ENCODE data around the gene ZBTB21. TPM values are rescaled to one million over a fixed set of nuclear protein-coding genes. Genes with fewer than 3 reads are reported as not detected.

The ZBTB21 gene
- total RNA-seq, 1 experiment from 2014 or later = 18.1 TPM

DNA sequence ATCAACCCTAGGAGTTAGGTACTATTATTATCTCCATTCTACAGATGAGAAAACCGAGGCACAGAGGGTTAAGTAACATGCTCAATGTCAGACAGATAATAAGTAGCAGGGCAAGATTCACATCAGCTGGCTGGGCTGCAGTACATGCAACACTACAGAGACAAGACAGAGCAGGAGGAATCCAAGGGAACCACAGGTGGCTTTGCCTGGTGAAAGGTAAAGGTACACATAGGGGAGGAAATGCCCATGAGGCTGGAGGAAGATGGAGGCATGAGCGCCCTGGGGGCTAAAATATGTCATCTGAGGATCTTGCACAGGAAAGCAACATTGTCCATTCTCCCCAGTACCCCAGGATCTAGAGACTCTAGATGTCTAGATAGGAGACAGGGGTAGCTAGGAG is 8.4 kb downstream of the ZBTB21 start:
- H3K4me1 ChIP-seq (ENCODE audit: insufficient read depth, low read length) = no peaks in the 10 kb centered on the region
- no peak overlapping the region for H3K23ac ChIP-seq (ENCODE audit: insufficient read length, low read depth, low read length)
- no CpG with 5 or more reads among the region's 2 CpGs for WGBS (ENCODE audit: extremely low coverage, insufficient read length, low lambda C conversion rate)
- Mint-ChIP-seq H3K36me3 (ENCODE audit: insufficient read depth in 1 of 3, low read depth in 3 of 3) (peaks cover 30 to 47% (median 37%) of the 10 kb centered on the region in 3 experiments), H3K27ac (no peak overlapping the region), H3K4me1 (no peaks in the 10 kb centered on the region), H3K4me3 (no peak overlapping the region), H3K9me3 (peaks cover 2 to 9% of the 10 kb centered on the region in 2 experiments), H3K27me3 (ENCODE audit: low read depth) (no peaks in the 10 kb centered on the region)
- no peak overlapping the region for H3K27ac ChIP-seq (ENCODE audit: insufficient read length, low read depth, low read length)
- no peak overlapping the region for H3T11ph ChIP-seq (ENCODE audit: low read length)
- peaks cover under 1% of the 10 kb centered on the region for H3K9me3 ChIP-seq (ENCODE audit: control insufficient read depth, low read depth, low read length)
- H3K23me2 ChIP-seq (ENCODE audit: insufficient read length, low read depth, low read length, poor library complexity, severe bottlenecking) = no peaks in the 10 kb centered on the region
- H2BK20ac ChIP-seq (ENCODE audit: low read depth, low read length, poor library complexity, severe bottlenecking) = no peak overlapping the region
- no peak overlapping the region for H2BK15ac ChIP-seq (ENCODE audit: low read depth, low read length)
- H3K79me2 ChIP-seq (ENCODE audit: insufficient read depth, low read length) = 0 out of 2 replicates have a peak, but pooled peaks cover 3% of the 10 kb centered on the region
- TF ChIP-seq, protein P1, sequence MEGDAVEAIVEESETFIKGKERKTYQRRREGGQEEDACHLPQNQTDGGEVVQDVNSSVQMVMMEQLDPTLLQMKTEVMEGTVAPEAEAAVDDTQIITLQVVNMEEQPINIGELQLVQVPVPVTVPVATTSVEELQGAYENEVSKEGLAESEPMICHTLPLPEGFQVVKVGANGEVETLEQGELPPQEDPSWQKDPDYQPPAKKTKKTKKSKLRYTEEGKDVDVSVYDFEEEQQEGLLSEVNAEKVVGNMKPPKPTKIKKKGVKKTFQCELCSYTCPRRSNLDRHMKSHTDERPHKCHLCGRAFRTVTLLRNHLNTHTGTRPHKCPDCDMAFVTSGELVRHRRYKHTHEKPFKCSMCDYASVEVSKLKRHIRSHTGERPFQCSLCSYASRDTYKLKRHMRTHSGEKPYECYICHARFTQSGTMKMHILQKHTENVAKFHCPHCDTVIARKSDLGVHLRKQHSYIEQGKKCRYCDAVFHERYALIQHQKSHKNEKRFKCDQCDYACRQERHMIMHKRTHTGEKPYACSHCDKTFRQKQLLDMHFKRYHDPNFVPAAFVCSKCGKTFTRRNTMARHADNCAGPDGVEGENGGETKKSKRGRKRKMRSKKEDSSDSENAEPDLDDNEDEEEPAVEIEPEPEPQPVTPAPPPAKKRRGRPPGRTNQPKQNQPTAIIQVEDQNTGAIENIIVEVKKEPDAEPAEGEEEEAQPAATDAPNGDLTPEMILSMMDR (conservative IDR thresholded peaks at IDR 0.05) = no peak
- no peak overlapping the region for H4K91ac ChIP-seq (ENCODE audit: insufficient read length, low read depth, low read length)
- no peak overlapping the region for H3K56ac ChIP-seq (ENCODE audit: insufficient read length, low read depth, low read length)
- H4K8ac ChIP-seq (replicated peaks; ENCODE audit: insufficient read length, low read depth, low read length) = no peak overlapping the region
- no peak overlapping the region for H4K5ac ChIP-seq (ENCODE audit: insufficient read length, low read depth, low read length)
- no peak overlapping the region for H2BK120ac ChIP-seq (ENCODE audit: low read depth, low read length, poor library complexity, severe bottlenecking)
- no peak overlapping the region for H3K9ac ChIP-seq (ENCODE audit: extremely low read depth, insufficient read length, low read length)
- no peak for DNase-seq
- peaks cover 5% of the 10 kb centered on the region for H3K79me1 ChIP-seq (ENCODE audit: insufficient read depth, low read depth, low read length, poor library complexity, severe bottlenecking)
- no peak overlapping the region for H2BK5ac ChIP-seq (ENCODE audit: insufficient read length, low read length)
- H2BK12ac ChIP-seq (ENCODE audit: insufficient read length, low read depth, low read length) = no peak overlapping the region
- no peak overlapping the region for H3K4me2 ChIP-seq (ENCODE audit: insufficient read depth, insufficient read length, low read length)
- H3K18ac ChIP-seq (ENCODE audit: insufficient read length, low read depth, low read length) = no peak overlapping the region
- H2AFZ ChIP-seq (ENCODE audit: low read length) = no peak overlapping the region
- no peaks in the 10 kb centered on the region for H3K27me3 ChIP-seq (ENCODE audit: insufficient read depth, low read length)
- H3K4ac ChIP-seq (ENCODE audit: low read depth, low read length) = no peak overlapping the region
- H3K14ac ChIP-seq (ENCODE audit: insufficient read depth, low read length) = no peak overlapping the region
- no peaks in the 10 kb centered on the region for H4K20me1 ChIP-seq (ENCODE audit: control insufficient read depth, insufficient read depth, insufficient read length)
- no peak overlapping the region for H2AK5ac ChIP-seq (ENCODE audit: insufficient read length, low read length)
